GM21447 (cell line): ENCODE results near the gene TRANK1.
"Not testable (repeated sequence)": the region's sequence is repeated elsewhere in the genome, so short reads cannot be mapped to it uniquely, and the experiment has no call there.

Experiments
- ATAC-seq: cut with Tn5 transposase; IDR thresholded peaks from one replicate; pipeline ENCODE4 v1.9.1; 2021; ENCODE audit not compliant: unreplicated experiment

The TRANK1 gene

GRCh38 chr3:36944641-36945270, at the start of gene TRANK1:
Gene TRANK1, minus strand, starts transcription at chr3:36945054. Its CDS starts 245 bp downstream, at chr3:36944809.
- ATAC-seq: peak; percentile 68

- peak; percentile 89 for ATAC-seq
Measured at GRCh38 chr3:36993326-36994283, 48.8 kb upstream of the TRANK1 start, which contains the start of gene MLH1. Gene MLH1, plus strand, starts transcription at chr3:36993518. Its CDS starts 30 bp downstream, at chr3:36993548.

GRCh38 chr3:36992806-36993325, 48.0 kb upstream of the TRANK1 start, which contains the start of gene EPM2AIP1:
Gene EPM2AIP1, minus strand, starts transcription at chr3:36993131. Its CDS starts 54 bp downstream, at chr3:36993077.
- peak; percentile 88 for ATAC-seq

- no peak for ATAC-seq
Measured at GRCh38 chr3:36991923-36992805, 47.3 kb upstream of the TRANK1 start.

- ATAC-seq: no peak
Measured at GRCh38 chr3:36991147-36991546, 46.3 kb upstream of the TRANK1 start.

- ATAC-seq: no peak
Measured at GRCh38 chr3:36989568-36989967, 44.7 kb upstream of the TRANK1 start.

GRCh38 chr3:36989005-36989404, 44.2 kb upstream of the TRANK1 start:
- no peak for ATAC-seq

- ATAC-seq: no peak
Measured at GRCh38 chr3:36988356-36988755, 43.5 kb upstream of the TRANK1 start.

GRCh38 chr3:36981006-36981405, 36.2 kb upstream of the TRANK1 start:
- ATAC-seq: no peak

- ATAC-seq: no peak
Measured at GRCh38 chr3:36973139-36973538, 28.3 kb upstream of the TRANK1 start.

GRCh38 chr3:36972163-36972562, 27.3 kb upstream of the TRANK1 start:
- no peak for ATAC-seq

- peak; percentile 98 for ATAC-seq
Measured at GRCh38 chr3:36969540-36970432, 24.9 kb upstream of the TRANK1 start.

- no peak for ATAC-seq
Measured at GRCh38 chr3:36969085-36969484, 24.2 kb upstream of the TRANK1 start.

- no peak for ATAC-seq
Measured at GRCh38 chr3:36965440-36965839, 20.6 kb upstream of the TRANK1 start.

- no peak for ATAC-seq
Measured at GRCh38 chr3:36964817-36965216, 20.0 kb upstream of the TRANK1 start.

GRCh38 chr3:36964331-36964730, 19.5 kb upstream of the TRANK1 start:
- ATAC-seq: no peak

- not testable (repeated sequence) for ATAC-seq
Measured at GRCh38 chr3:36963008-36963407, 18.2 kb upstream of the TRANK1 start.

- no peak for ATAC-seq
Measured at GRCh38 chr3:36960502-36960901, 15.6 kb upstream of the TRANK1 start.

- ATAC-seq: no peak
Measured at GRCh38 chr3:36959821-36960220, 15.0 kb upstream of the TRANK1 start.
